GM12801 (cell line): Measurements from ENCODE around the gene NDFIP1.

Experiments used
- TF ChIP-seq, protein P1 (sequence below): IDR thresholded peaks from one replicate; pipeline ENCODE4 v1.5.1; 2011; ENCODE audit warnings: control low read depth; ENCODE audit not compliant: insufficient read length; ENCODE audit errors: extremely low read depth

The NDFIP1 gene

DNA sequence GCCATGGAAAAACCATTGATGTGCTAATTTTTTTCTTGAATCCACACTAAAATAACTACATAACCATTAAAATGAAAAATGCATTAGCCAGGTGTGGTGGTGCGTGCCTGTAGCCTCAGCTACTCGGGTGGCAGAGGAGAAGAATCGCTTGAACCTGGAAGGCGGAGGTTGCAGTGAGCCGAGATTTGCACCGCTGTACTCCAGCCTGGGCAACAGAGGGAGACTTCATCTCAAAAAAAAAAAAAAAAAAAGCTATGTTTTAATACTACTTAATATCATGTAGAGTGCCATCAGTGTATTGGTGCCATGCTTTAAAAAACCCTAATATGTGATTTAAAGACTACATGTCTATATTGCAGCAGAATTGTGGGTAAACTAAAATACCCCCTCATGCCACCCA lies 58.9 kb downstream of the NDFIP1 start:
- TF ChIP-seq, protein P1, sequence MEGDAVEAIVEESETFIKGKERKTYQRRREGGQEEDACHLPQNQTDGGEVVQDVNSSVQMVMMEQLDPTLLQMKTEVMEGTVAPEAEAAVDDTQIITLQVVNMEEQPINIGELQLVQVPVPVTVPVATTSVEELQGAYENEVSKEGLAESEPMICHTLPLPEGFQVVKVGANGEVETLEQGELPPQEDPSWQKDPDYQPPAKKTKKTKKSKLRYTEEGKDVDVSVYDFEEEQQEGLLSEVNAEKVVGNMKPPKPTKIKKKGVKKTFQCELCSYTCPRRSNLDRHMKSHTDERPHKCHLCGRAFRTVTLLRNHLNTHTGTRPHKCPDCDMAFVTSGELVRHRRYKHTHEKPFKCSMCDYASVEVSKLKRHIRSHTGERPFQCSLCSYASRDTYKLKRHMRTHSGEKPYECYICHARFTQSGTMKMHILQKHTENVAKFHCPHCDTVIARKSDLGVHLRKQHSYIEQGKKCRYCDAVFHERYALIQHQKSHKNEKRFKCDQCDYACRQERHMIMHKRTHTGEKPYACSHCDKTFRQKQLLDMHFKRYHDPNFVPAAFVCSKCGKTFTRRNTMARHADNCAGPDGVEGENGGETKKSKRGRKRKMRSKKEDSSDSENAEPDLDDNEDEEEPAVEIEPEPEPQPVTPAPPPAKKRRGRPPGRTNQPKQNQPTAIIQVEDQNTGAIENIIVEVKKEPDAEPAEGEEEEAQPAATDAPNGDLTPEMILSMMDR: no peak

DNA sequence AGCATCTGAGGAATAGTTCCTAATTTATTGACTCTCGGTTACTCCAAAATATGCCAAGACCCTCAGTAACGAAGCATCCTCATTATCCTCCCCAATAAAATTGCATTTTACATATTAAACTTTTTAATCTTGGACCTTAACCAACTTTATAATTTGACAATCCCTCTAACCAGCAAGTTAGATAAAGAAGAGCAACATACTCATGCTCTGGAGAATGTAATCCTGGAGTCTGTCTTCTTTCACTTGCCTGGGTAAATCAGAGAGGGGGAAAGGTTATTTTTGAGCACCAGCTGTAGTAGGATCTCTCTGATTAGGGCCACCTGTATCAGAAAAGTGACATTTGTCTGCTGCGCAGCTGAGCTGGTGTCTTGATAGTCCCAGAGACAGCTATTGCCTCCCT lies 59.8 kb downstream of the NDFIP1 start:
- TF ChIP-seq, protein P1: no peak

DNA sequence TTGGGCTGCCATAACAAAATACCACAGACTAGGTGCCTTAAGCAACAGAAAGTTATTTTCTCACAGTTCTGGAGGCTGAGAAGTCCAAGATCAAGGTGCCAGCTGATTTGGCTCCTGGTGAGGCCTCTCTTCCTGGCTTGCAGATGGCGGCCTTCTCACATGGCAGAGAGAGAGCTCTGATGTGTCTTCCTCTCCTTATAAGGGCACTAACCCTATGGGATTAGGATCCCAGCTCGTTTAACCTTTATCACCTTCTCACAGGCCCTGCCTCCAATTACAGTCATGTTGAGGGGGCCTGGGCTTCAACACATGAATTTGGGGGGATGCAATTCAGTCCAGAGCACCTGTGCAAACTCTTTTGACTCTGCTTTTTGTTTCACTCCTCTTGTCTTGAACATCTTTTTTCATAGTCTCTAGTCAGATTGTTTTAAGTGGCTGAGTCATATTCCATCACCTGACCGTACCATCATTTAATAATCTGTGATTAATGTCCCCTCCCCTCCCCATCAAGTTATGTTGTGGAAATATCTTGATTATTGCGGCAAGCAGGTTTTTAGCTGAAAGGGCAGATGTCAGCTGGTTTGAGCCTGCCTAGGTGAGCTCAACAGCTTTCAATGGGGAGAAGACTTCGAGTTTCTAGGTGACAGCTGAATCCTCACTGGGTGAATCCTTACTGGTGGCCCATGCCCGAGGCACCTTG lies 61.8 kb downstream of the NDFIP1 start:
- TF ChIP-seq, protein P1: no peak

DNA sequence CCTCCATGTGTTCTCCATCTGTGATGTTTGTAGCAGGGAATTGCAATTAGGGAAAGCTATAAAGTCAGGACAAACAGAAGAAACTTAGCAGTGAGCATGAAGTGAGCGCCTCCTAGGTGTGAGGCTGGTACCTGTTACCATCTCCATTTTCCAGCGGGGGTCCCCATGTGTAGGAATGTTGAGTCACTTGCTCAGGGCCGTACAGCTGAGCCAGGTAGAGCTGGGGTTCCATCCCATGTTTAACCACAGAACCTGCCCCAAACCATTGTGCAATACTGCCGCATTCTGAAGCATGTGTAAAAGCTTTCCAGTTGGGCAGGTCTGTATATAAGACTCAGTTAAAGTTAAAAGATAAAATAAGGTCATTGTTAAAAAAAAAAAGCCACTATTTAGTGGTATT lies 62.7 kb downstream of the NDFIP1 start:
- TF ChIP-seq, protein P1: no peak

DNA sequence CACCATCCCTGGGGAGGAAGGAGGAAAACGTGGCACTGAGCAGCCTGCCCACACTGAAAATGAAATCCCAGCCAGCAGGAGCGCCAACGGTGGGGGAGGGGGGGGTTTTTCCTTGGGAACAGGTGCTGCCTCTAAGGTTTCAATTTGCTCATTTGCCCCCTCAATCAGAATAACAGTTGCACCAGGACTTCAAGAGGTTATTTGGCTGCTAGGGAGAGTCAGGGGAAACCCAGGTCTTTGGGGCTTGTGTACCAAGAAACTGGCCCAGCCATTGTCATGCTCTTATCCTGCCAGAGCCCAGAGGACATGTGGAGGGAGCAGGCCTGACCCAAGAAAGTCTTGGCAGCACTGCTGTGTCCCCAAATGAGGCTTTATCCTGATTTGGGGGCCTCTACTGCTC lies 66.5 kb downstream of the NDFIP1 start:
- TF ChIP-seq, protein P1: no peak

DNA sequence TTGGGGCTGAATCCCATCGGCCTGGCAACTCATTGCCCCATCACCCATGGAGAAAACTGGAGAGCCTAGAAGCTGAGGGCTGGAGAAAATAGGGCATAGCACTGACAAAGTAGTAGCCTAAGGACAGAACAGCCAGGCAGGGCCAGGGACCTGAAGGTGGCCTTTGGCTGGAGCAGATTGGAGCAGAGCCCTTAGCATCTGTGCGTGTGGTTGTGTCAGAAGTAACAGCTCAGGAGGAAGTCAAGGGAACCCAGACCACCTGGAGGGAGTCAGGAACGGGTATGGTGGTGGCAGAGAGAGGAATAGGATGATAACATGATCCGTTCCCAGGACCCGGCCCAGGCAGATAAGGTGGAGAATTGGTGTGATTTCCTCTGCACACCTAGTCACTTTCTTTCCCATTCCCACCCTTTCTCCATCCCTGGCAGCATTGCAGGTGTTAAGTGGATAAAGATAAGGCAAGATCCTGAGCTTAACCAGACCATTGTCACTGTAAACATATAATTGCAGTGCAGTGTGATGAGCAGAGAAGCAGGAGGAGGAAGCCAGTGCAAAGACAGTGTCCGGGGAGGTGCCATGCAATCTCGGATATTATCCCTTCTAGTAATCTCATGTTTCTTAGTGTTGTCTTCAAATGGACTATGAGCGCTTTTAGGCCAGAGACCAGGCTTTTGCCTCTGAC lies 67.0 kb downstream of the NDFIP1 start:
- TF ChIP-seq, protein P1: no peak

DNA sequence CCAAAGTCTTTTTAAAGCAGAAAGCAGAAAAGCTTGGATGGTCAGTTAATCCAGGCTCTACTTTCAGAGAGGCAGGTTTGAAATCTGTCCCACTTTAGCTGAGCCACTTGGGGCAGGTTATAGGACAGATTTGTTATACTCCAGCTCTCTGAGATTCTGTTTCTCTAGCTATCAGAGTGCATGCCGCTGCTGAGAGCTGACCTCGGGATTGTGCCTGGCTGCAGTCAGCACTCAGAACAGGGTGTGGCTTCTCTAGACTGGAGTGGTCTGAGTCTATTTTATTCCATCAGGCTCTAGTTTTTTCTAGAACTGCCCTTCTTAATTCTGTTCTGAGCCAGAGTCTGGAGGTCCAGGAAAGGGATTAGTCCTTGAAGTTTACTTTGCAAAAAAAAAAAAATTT lies 67.7 kb downstream of the NDFIP1 start:
- TF ChIP-seq, protein P1: no peak
